Gastrocnemius medialis (tissue), 4 donors: ENCODE results near the gene UNC13A. TPM values are rescaled to one million over a fixed set of nuclear protein-coding genes. Genes with fewer than 3 reads are reported as not detected.

ENCODE experiments used
- ATAC-seq, 2 donors: fragments of 150-250 bp; one replicate each; pipeline ENCODE4 v1.9.1; 2016
- DNase-seq, 2 donors: peaks; one replicate each; pipeline ENCODE4 v3.0.0-alpha.2; 2019
- H3K27ac ChIP-seq, 4 donors: fragments of 200-600 bp; sonication (generic); 1 replicate in 1 of 4; 2 replicates in 3 of 4; pipeline ENCODE4 v1.5.1; 2016 to 2018; ENCODE audit warnings: mild to moderate bottlenecking in 2 of 4, moderate library complexity in 1 of 4
- H3K27me3 ChIP-seq, 3 donors: fragments of 200-600 bp; sonication (generic) in 2 of 3; 1 replicate in 1 of 3; 2 replicates in 2 of 3; pipeline versions ENCODE4 v1.5.1 to v1.6.0; 2016 to 2019; ENCODE audit warnings: mild to moderate bottlenecking in 1 of 3, moderate library complexity in 1 of 3
- H3K36me3 ChIP-seq, 2 donors: fragments of 200-600 bp; sonication (generic) in 1 of 2; one replicate each; pipeline ENCODE4 v1.5.1; 2017 to 2018
- H3K4me1 ChIP-seq, 2 donors: fragments of 200-600 bp; sonication (generic) in 1 of 2; one replicate each; pipeline ENCODE4 v1.5.1; 2016 to 2017; ENCODE audit warnings: mild to moderate bottlenecking in 2 of 2
- H3K4me3 ChIP-seq, 4 donors: fragments of 200-600 bp; sonication (generic) in 3 of 4; 1 replicate in 1 of 4; 2 replicates in 3 of 4; pipeline ENCODE4 v1.5.1; 2016 to 2019; ENCODE audit warnings: mild to moderate bottlenecking in 2 of 4
- H3K9me3 ChIP-seq, 3 donors: fragments of 200-600 bp; sonication (generic) in 2 of 3; 1 replicate in 1 of 3; 2 replicates in 2 of 3; pipeline ENCODE4 v1.5.1; 2016 to 2019
- POLR2A ChIP-seq, 2 donors: fragments of 450-650 bp; IDR thresholded peaks; one replicate each; pipeline ENCODE4 v1.6.1; 2017; ENCODE audit warnings: antibody characterized with exemption in 2 of 2, mild to moderate bottlenecking in 2 of 2, moderate library complexity in 2 of 2
- in situ Hi-C, 4 donors: fragments of 200-750 bp; cut with MboI; loops; one replicate each; pipeline versions ENCODE4 v1.15.0 to v1.8.0; 2017; ENCODE audit warnings: low sequenced_read_pairs in 4 of 4
- intact Hi-C: fragments of 100-400 bp; cut with DNase I; formaldehyde crosslinking; loops from one replicate; pipeline ENCODE4 v1.15.1; 2023; ENCODE audit warnings: low total_unique reads
- total RNA-seq, 4 donors: library from RNA; depleted of rRNA; stranded (reverse); fragments of >200 nt; gene quantifications; one replicate each; pipeline versions ENCODE4 v1.1.0 to v1.2.3, GENCODE V29; 2016
- TF ChIP-seq, protein P1 (sequence below), 5 experiments: fragments of 450-650 bp in 3 of 5; fragments of 200-600 bp in 2 of 5; sonication (generic) in 2 of 5; IDR thresholded peaks in 4 of 5; conservative IDR thresholded peaks in 1 of 5; 1 replicate in 4 of 5; 2 replicates in 1 of 5; pipeline ENCODE4 v1.5.1; 2016 to 2019; ENCODE audit warnings: antibody characterized with exemption in 5 of 5, mild to moderate bottlenecking in 3 of 5, moderate library complexity in 3 of 5

Gene UNC13A
- total RNA-seq, 4 donors from 2014 or later: not detected

DNA sequence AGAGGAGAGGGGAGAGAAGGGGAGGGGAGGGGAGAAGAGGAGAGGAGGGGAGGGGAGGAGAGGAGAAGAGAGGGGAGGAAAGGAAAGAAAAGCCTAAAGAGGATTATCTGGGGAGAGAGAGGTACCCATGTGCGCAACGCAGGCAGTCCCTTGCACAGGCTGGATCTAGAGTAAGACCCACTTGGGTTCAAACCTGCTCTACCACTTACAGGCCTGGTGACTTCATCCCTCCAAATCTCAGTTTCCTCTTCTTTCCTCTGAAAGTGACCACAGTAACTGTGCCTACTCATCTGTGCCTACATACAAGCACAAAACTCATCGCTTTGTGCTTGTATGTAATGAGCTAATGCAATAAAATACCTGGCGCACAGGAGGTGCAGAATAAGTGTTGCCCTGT, 30.4 kb upstream of the UNC13A start:
- H3K4me3 ChIP-seq: no peak overlapping the region
- DNase-seq: no peak
- peaks cover 27 to 29% of the 10 kb centered on the region in 2 donors for H3K4me1 ChIP-seq
- TF ChIP-seq POLR2A (IDR thresholded peaks at IDR 0.05): no peak
- TF ChIP-seq, protein P1, sequence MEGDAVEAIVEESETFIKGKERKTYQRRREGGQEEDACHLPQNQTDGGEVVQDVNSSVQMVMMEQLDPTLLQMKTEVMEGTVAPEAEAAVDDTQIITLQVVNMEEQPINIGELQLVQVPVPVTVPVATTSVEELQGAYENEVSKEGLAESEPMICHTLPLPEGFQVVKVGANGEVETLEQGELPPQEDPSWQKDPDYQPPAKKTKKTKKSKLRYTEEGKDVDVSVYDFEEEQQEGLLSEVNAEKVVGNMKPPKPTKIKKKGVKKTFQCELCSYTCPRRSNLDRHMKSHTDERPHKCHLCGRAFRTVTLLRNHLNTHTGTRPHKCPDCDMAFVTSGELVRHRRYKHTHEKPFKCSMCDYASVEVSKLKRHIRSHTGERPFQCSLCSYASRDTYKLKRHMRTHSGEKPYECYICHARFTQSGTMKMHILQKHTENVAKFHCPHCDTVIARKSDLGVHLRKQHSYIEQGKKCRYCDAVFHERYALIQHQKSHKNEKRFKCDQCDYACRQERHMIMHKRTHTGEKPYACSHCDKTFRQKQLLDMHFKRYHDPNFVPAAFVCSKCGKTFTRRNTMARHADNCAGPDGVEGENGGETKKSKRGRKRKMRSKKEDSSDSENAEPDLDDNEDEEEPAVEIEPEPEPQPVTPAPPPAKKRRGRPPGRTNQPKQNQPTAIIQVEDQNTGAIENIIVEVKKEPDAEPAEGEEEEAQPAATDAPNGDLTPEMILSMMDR (IDR thresholded peaks at IDR 0.05 in 4 of 5, conservative IDR thresholded peaks at IDR 0.05 in 1 of 5): no peak
- H3K27ac ChIP-seq: no peak overlapping the region
- no peaks in the 10 kb centered on the region for H3K36me3 ChIP-seq
- in situ Hi-C loops: loop anchor here in 1 of 4 donors (10.0 kb wide), 1 partner anchor 46 kb away; no protein-coding TSS in a partner anchor
- intact Hi-C loops: no loop called here
- no peaks in the 10 kb centered on the region for H3K27me3 ChIP-seq
- H3K9me3 ChIP-seq: no peaks in the 10 kb centered on the region
- no peak for ATAC-seq

DNA sequence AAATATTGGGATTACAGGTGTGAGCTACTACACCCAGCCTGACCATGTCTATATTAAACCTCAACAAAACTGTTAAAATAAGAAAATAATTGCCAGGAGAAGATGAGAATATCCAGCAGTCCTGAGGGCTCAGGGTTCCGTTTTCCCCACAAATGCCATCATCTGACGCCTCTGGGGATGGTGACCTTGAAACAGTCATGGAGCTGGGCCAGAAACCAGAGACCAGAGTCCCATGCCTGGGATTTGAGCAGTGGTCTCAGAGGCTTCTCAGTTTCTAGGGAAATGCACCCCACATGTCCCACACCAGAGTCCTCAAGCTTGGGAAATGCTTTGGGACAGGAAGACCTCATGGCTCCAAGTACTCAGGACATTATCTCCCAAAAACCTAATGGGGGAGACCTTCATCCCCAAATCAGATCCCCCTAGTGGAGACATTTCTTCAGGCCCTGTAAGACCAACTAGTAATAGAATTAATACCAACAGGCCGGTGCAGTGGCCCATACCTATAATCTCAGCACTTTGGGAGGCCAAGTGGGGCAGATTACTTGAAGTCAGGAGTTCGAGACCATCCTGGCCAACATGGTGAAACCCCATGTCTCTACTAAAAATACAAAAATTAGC, 28.3 kb upstream of the UNC13A start:
- H3K4me3 ChIP-seq: no peak overlapping the region
- H3K27ac ChIP-seq: no peak overlapping the region
- no peaks in the 10 kb centered on the region for H3K27me3 ChIP-seq
- no peak for ATAC-seq
- no peak for DNase-seq
- H3K4me1 ChIP-seq: peaks cover 20 to 26% of the 10 kb centered on the region in 2 donors
- in situ Hi-C loops: loop anchor here in 1 of 4 donors (10.0 kb wide), 1 partner anchor 48 kb away; no protein-coding TSS in a partner anchor
- no peak for TF ChIP-seq POLR2A (IDR thresholded peaks at IDR 0.05)
- TF ChIP-seq, protein P1 (IDR thresholded peaks at IDR 0.05 in 4 of 5, conservative IDR thresholded peaks at IDR 0.05 in 1 of 5): no peak
- intact Hi-C loops: no loop called here
- no peaks in the 10 kb centered on the region for H3K36me3 ChIP-seq
- H3K9me3 ChIP-seq: no peaks in the 10 kb centered on the region

DNA sequence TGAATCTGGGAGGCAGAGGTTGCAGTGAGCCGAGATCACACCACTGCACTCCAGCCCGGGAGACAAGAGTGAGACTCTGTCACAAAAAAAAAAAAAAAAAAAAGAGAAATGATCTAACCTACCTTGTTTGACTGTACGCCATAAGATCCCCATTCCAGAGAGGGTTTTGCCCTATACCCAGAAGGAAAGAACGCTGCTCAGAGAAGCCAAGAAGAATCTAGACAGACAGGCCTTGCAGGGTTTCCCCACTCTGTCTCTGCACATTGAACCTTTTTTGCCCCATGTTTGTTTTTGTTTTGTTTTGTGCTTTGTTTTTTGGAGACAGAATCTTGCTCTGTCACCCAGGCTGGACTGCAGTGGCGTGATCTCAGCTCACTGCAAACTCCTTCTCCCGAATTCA, 23.7 kb upstream of the UNC13A start:
- Histone ChIP-seq H3K27me3 (peaks cover 0 to under 1% (median 0%) of the 10 kb centered on the region in 3 donors), H3K4me3 (no peak overlapping the region), H3K27ac (no peak overlapping the region), H3K9me3 (no peaks in the 10 kb centered on the region), H3K4me1 (peaks cover 0 to under 1% of the 10 kb centered on the region in 2 donors), H3K36me3 (no peaks in the 10 kb centered on the region)
- intact Hi-C loops: no loop called here
- TF ChIP-seq, protein P1 (IDR thresholded peaks at IDR 0.05 in 4 of 5, conservative IDR thresholded peaks at IDR 0.05 in 1 of 5): no peak
- no peak for TF ChIP-seq POLR2A (IDR thresholded peaks at IDR 0.05)
- ATAC-seq (no peak), DNase-seq (no peak)
- in situ Hi-C loops: loop anchor here in 1 of 4 donors (10.0 kb wide), 1 partner anchor 53 kb away; no protein-coding TSS in a partner anchor

DNA sequence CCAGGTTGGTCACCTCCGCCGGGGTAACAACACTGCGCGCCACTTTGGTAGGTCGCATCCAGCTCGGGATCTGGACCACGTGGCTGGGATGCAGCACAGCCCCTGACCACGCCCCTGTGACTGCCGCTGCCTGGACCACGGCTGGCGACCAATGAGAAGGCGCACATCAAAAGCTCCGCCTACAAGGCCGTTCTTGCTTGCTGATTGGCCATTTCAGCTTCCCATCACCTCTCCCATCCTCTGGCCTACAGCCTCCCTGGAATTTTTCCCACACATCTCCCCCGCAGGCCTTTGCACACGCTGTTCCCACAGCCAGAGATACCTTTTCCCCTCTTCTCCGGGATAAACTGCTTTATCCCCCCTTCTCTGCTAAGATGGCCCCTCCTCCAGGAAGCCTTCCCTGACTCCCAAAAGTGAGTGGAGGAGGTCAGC, 18.6 kb upstream of the UNC13A start:
- H3K4me1 ChIP-seq: no peaks in the 10 kb centered on the region
- no peaks in the 10 kb centered on the region for H3K36me3 ChIP-seq
- H3K4me3 ChIP-seq: no peak overlapping the region
- H3K27ac ChIP-seq: no peak overlapping the region
- intact Hi-C loops: loop anchor here (10.0 kb wide), 1 partner anchor 148 kb away; the partner anchor contains the start of gene RPL18A
- no peak for ATAC-seq
- in situ Hi-C loops: no loop called here
- H3K27me3 ChIP-seq: peaks cover 0 to 11% (median 7%) of the 10 kb centered on the region in 3 donors
- DNase-seq: no peak
- no peak for TF ChIP-seq POLR2A (IDR thresholded peaks at IDR 0.05)
- TF ChIP-seq, protein P1 (IDR thresholded peaks at IDR 0.05 in 4 of 5, conservative IDR thresholded peaks at IDR 0.05 in 1 of 5): no peak
- no peaks in the 10 kb centered on the region for H3K9me3 ChIP-seq
